Occipital lobe (tissue), 2 donors: Measurements from ENCODE around the gene ADGRA1. TPM values are rescaled to one million over a fixed set of nuclear protein-coding genes. Genes with fewer than 3 reads are reported as not detected.
A peak's percentile ranks its signal among the peaks of the same experiment; 100 is the strongest.

Experiments used
- DNase-seq: peaks from one replicate; lab custom pipeline; 2025; lab: John Stamatoyannopoulos, UW
- total RNA-seq: library from RNA; depleted of rRNA; stranded (reverse); fragments of >200 nt; gene quantifications from one replicate; pipeline ENCODE4 v1.2.3, GENCODE V29; 2014

The ADGRA1 gene
- total RNA-seq, 1 donor from 2014 or later, result 2.5 TPM

GRCh38 chr10:133056001-133056400, 31.7 kb upstream of the ADGRA1 start:
- no peak for DNase-seq

DNA sequence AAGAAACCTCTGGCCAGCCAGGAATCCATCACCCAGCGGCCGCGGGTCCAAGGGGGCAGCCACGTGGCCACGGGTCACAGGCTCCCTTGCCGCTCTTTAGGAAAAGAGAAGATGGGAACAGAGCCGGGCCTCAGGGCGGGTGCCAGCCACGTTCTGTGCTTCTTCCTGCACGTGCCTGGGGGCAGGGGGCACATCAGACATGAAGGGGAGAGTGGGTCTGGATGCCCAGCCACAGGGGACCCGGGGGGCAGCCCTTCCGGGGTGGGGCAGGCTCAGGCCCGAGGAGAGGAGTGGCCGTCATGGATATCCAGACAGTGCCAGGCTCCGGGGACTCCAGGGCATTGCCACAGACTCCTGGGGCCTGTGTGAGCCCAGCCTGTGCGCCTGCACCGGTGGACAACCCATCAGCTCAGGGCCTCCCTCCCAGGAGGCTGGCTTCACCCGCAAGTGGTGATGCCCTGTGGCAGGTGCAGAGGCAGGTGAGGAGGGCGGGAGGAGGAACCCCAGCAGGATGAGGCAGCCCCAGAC, 31.0 kb upstream of the ADGRA1 start:
- DNase-seq, result no peak

GRCh38 chr10:133058331-133059092, 29.2 kb upstream of the ADGRA1 start:
- DNase-seq, result no peak

- no peak for DNase-seq
These were observed 28.6 kb upstream of the ADGRA1 start for GRCh38 chr10:133059093-133059470.

- no peak for DNase-seq
These were observed 28.2 kb upstream of the ADGRA1 start for GRCh38 chr10:133059571-133059970.

DNA sequence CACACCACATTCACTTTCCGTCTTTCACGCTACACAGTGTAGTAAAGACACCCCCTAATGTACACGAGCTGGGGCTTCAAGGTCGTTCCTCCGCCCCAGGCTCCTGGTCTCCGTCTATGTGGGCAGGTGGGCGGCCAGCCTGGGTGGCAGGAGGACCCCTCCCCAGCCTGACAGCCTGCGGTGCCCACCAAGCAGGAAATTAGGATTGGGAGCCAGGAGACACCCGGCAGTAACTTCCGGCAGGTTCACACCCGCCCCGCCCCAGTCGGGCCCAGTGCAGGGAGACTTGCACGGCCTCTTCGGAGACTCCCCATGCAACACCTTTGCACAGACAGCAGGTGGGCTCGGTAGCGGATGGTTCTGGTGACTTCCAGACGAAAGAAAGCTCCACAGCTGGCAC, 27.7 kb upstream of the ADGRA1 start:
- no peak for DNase-seq

DNA sequence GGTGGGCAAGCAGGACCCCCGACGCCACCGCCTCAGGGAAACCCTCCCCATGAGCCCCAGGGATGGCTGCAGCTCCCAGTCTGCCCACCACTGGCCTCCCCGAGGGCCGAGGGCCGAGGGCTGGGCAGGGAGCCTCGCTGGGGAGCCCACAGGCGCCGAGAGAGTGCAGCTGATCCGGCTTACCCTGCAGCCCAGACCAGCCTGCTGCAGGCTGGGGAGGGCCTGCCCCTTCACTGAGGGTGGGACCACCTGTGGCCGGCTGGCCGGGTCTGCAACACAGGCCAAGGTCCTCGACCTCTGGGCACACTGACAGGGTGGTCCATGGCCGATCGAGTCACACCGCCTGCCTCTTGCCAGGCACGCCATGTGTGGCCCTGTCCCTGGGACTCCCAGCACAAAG, 27.3 kb upstream of the ADGRA1 start:
- DNase-seq, result no peak

DNA sequence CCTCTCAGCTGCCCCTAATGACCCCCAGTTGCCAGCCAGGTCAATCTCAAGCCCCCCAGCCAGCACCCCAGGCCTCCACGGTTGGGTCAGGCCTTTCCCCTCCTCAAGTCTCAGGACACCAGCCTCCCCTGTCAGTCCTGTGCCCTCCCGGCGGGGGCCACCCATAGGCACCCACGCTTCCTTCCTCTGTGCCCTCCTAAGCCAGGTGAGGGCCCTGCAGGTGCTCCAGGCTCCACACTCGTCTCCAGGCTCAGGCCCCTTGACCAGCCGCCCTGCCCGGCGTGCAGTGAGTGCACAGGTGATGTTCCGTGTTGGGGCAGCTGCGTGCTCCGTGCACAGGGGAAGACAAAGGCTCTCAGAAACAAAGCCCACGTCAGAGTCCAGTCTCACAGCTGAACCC, 26.8 kb upstream of the ADGRA1 start:
- DNase-seq, result no peak

DNA sequence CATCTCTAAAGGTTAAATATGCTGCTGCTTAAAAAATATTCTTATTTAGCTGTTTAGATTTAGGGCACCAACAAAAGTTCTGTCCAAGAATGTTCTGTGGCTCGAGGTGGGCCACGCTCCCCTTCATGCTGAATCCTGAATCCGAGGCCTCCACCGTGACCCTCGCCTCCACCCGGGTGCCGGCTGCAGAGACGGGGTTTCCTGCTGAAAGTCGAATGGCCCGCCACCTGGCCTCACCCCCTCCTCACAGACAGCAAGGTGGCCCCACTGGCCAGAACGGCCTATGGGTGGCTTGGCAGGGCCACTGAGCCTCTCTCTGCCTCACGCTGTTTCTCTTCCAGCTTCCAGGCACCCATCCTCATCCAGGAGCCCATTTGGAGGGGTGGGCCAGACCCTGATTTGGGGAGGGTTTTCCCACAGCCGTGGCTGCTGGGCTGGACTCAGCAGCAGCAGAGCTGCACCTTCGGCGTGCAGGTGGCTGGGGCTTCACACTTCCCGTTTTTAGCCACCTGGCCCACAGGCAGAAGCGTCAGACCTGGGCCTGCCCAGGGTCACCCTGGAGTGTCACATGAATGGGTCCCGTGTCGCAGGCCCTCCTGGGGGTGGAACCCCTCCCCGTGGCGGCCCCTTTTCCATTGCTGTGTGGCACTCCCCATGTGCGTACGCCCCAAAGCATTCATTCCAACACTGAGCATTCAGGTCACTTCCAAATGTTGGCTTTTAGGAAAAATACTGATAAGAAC, 26.3 kb upstream of the ADGRA1 start:
- no peak for DNase-seq

DNA sequence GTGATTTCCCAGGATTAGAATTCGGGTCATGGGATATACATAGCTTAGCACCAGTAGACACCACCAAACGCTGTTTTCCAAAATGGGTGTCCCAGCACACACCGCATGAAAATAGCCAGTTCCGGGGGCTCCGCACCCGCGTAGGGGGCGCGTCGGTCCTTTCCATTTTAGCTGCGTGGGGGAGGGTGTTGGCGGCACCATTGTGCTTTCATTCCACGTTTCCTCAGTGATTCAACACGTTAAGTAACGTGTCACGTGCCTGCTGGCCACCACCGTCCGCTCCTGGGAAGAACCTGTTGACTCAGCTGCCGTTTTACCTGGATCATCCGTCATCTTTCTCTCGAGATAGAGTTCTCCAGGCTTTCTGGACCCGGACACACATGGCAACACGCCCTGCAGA, 25.6 kb upstream of the ADGRA1 start:
- DNase-seq, result no peak

- DNase-seq, result no peak
These were observed 25.1 kb upstream of the ADGRA1 start for GRCh38 chr10:133062635-133063034.

- DNase-seq, result peak; percentile 29
These were observed 20.3 kb upstream of the ADGRA1 start for GRCh38 chr10:133067149-133068105.

DNA sequence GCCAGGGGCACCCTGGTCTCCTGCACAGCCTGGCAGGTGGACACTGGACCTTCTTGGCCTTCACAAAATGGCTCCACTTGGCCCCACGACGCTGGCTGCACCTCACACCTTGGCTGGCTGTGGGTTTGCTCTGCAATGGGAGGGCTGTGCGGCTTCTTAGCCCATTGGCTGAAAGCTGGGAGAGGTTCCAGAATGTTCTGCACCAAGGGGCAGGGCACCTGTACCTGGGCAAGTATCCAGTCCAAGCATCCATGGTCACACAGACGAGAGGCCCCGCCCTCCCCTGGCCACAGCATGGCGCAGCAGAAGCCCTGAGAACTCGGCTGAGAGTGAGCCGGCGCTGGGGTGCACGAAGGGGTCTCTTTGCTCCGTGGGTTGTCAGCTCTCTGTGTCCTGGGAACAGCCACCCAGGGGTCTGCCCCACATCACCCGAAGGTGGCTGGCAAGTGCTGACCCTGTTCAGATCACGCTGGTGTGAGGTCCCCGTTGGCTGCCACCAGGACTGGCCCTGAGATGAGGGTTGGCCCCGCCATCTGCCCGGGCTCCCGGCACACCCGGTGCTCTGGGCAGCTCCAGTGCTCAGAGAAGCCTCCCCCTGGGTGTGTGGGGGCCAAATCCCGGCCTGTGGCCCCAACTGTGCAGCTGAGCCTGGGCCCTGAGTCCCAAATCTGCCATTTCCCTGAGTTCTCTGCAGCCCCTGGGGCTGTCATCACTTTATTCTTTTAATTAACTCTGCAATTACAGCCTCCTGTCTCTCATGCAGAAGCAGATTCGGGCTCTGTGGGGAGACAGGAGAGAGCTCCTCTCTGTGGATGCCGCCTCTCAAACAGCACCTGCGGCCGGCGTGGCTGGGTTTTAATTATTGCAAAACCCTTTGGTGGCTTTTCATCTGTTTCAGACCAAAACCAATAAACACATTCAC, 19.4 kb upstream of the ADGRA1 start:
- no peak for DNase-seq

- no peak for DNase-seq
These were observed 18.6 kb upstream of the ADGRA1 start for GRCh38 chr10:133069033-133069525.

DNA sequence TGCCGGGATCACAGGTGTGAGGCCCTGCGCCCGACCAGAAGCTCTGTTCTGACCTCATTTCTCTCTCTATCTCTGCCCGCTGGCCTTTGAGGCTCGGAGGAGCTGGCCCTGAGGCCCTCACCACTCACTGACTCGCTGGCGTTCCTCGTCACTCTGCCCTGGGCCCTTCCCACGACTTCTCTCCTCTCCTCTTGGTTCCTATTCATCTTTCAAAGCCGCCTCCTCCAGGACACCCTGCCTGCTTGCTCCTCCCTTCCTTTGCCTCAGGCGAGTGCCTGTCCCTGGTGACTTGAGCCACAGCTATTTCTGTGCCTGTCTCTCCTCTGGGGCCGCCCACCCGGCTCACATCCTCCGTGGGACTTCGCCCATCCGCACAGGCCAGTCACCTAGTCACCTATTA, 17.3 kb upstream of the ADGRA1 start:
- no peak for DNase-seq

GRCh38 chr10:133070810-133071209, 16.9 kb upstream of the ADGRA1 start:
- no peak for DNase-seq

DNA sequence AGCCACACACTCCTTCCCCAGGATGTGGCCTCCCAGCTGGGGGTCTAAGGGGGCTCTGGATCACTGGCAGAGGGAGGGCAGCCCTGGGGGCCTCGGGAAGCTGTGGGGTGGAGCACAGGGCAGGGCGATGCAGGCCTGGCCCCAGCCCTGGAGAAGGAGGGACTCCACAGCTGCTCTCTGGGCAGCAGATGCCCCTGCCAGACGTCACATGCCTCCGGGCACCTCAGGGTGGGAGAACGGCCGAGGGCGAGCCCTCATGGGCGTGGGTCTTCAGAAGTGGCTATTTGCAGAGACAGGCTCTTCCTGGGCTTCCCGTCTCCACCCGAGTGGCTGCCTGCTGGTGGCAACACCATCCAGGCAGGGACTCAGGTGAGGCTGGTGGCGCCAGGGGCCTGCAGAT, 16.0 kb upstream of the ADGRA1 start:
- DNase-seq, result no peak

- DNase-seq, result no peak
These were observed 15.5 kb upstream of the ADGRA1 start for GRCh38 chr10:133072196-133072595.

- DNase-seq, result no peak
These were observed 14.9 kb upstream of the ADGRA1 start for GRCh38 chr10:133072720-133073390.
